Karpas-422 (cell line): ENCODE results near the gene POP4. TPM values are rescaled to one million over a fixed set of nuclear protein-coding genes. Genes with fewer than 3 reads are reported as not detected.

Source experiments
- DNase-seq: peaks from one replicate; pipeline ENCODE4 v3.0.0-alpha.2; 2015
- H2AFZ ChIP-seq: fragments of 200-600 bp; sonication (generic); 2 replicates; pipeline ENCODE4 v1.6.1; 2014; ENCODE audit warnings: antibody characterized with exemption, low read length, mixed read lengths
- H3K27ac ChIP-seq: fragments of 200-600 bp; sonication (generic); 2 replicates; pipeline ENCODE4 v1.5.1; 2014; ENCODE audit warnings: mild to moderate bottlenecking, low read length, moderate library complexity
- H3K27me3 ChIP-seq: fragments of 200-600 bp; sonication (generic); 2 replicates; pipeline ENCODE4 v1.6.1; 2014; ENCODE audit warnings: low read length, mixed read lengths
- H3K36me3 ChIP-seq: fragments of 200-600 bp; sonication (generic); 2 replicates; pipeline ENCODE4 v1.6.1; 2014; ENCODE audit warnings: low read length, mixed read lengths; ENCODE audit not compliant: insufficient read depth
- H3K4me1 ChIP-seq: fragments of 200-600 bp; sonication (generic); 2 replicates; pipeline ENCODE4 v1.6.1; 2014; ENCODE audit warnings: mild to moderate bottlenecking, low read length, mixed read lengths
- H3K4me2 ChIP-seq: fragments of 200-600 bp; sonication (generic); 2 replicates; pipeline ENCODE4 v1.6.1; 2014; ENCODE audit warnings: low read length, low read depth, mild to moderate bottlenecking; ENCODE audit not compliant: poor library complexity, severe bottlenecking
- H3K4me3 ChIP-seq: fragments of 200-600 bp; sonication (generic); 2 replicates; pipeline ENCODE4 v1.5.1; 2014; ENCODE audit warnings: mild to moderate bottlenecking, antibody characterized with exemption, low read length, mixed read lengths
- H3K79me2 ChIP-seq: fragments of 200-600 bp; sonication (generic); 2 replicates; pipeline ENCODE4 v1.6.1; 2014; ENCODE audit warnings: mild to moderate bottlenecking, low read length, mixed read lengths
- H3K9ac ChIP-seq: fragments of 200-600 bp; sonication (generic); 2 replicates; pipeline ENCODE4 v1.6.0; 2014; ENCODE audit warnings: low read length
- H3K9me2 ChIP-seq: fragments of 200-600 bp; sonication (generic), shearing (Covaris generic); replicated peaks from 2 replicates; pipeline ENCODE4 v1.6.0; 2014; ENCODE audit warnings: mild to moderate bottlenecking, low read length, moderate library complexity; ENCODE audit not compliant: insufficient read depth
- H3K9me3 ChIP-seq: fragments of 300-700, 200-600 bp; sonication (generic); 2 replicates; pipeline ENCODE4 v1.6.1; 2014; ENCODE audit warnings: low read length, mixed read lengths
- H4K20me1 ChIP-seq: fragments of 200-600 bp; sonication (generic); 2 replicates; pipeline ENCODE4 v1.6.1; 2014; ENCODE audit warnings: mild to moderate bottlenecking, antibody characterized with exemption, low read length, low read depth; ENCODE audit not compliant: insufficient read depth
- total RNA-seq: library from RNA; depleted of rRNA; stranded (reverse); fragments of >200 nt; shearing (Covaris generic); gene quantifications from 2 replicates; pipeline ENCODE4 v1.2.3, GENCODE V29; 2014; ENCODE audit warnings: low replicate concordance

The POP4 gene
- total RNA-seq, 1 experiment from 2014 or later = 92.7 TPM

DNA sequence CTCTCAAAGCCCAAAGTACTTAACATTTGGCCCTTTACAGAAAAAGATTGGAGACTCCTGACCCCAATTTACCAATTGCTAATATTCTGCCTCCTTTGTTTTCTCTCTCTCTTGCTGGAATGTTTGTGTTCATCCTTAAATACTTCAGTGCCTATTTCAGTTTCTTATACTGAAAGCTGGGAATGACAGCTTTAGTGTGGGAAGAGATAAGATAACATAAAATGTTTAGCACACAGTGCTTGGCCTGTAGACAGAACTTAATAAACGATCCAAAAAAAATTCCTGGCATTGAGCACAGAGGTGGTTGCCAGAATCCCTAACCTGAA is 56.2 kb downstream of the POP4 start:
- H3K4me3 ChIP-seq = no peak overlapping the region
- H3K27ac ChIP-seq = no peak overlapping the region
- H2AFZ ChIP-seq = no peak overlapping the region
- H3K9me3 ChIP-seq = no peaks in the 10 kb centered on the region
- DNase-seq = no peak
- no peaks in the 10 kb centered on the region for H4K20me1 ChIP-seq
- no peaks in the 10 kb centered on the region for H3K9me2 ChIP-seq
- no peak overlapping the region for H3K4me2 ChIP-seq
- H3K4me1 ChIP-seq = peaks cover 8% of the 10 kb centered on the region
- no peaks in the 10 kb centered on the region for H3K27me3 ChIP-seq
- no peaks in the 10 kb centered on the region for H3K79me2 ChIP-seq
- no peaks in the 10 kb centered on the region for H3K36me3 ChIP-seq
- H3K9ac ChIP-seq = no peak overlapping the region

DNA sequence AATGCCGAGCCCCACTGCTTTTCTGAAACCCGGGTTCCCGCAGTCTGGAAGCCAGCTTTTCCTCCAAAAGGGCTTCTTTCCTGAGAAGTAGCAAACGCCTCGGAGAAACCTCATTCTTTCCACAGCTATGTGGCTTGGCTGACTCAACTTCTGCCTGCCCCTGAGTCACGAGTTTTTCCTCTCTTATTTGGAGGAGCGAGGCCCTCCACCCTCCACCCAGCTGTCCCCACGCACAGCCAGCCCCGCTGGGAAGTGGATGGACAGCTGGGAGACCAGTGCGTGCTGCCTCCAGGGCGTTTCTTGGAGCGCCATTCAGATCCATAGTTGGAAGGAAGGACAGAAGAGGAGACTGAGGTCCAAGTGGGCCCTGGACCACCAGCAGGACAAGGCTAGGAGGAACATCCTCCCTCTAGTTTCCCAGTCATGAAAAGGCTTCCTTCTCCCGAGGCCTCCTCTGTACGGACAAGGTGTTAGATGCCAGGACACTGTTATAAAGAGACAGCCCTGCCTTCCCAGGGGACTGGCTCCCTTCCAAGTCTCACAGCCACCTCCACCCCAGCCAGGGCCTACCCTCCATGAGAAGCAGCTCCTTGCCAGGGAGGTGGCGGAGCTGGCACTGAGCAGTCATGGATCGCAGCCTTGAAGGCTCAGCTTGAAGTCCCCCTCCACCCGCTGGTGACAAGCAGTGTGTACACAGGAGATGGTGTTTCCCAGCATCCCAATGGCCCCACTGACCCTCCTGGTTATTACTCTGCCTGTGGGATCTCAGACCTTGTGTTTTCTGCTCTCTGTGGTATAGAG is 56.7 kb downstream of the POP4 start:
- Histone ChIP-seq H3K9me3 (no peaks in the 10 kb centered on the region), H3K79me2 (no peaks in the 10 kb centered on the region), H4K20me1 (no peaks in the 10 kb centered on the region), H3K27me3 (no peaks in the 10 kb centered on the region), H2AFZ (no peak overlapping the region), H3K36me3 (no peaks in the 10 kb centered on the region), H3K27ac (no peak overlapping the region), H3K9ac (no peak overlapping the region), H3K4me1 (peaks cover 8% of the 10 kb centered on the region), H3K4me3 (no peak overlapping the region), H3K4me2 (no peak overlapping the region), H3K9me2 (no peaks in the 10 kb centered on the region)
- DNase-seq = no peak

DNA sequence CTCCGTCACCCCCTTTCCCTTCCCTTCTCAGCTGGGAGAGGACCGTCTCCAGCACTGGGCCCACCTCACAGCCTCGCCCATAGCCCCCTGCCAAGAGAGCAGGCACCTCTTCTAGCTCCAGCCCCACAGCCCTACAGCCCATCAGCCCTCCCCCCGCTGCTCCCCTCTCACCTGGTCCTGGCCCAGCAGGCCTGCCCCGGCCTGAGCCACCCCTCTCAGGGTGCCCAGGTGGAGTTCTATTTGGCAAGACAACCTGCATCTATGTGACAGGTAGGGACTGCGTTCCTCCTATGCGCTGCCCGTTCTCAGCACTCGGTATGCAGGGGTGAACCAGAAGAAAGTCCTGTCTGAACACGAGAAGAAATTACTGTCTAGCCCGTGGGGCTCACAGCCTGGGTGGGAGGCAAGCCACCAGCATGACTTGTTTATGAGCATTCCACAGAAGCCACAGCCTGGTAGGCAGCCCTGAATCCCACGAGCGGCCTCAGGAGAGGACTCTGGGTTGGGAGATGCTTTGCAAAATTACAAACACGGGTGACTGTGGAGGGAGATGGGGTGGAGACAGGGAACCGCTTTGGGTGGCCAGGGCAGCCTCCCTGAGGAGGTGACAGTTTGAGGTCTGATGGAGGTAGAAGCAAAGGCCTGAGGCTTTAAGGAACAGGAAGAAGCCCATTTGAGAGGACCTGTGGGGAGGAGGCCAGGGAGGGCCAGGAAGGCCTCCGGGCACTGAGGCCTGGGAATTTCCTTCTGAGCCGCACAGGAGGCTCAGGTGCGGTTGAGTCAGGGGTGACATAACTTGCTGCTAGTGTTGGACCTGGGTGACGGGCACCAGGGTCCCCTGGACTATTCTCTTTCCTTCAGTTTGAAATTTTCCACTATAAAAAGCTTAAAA is 58.0 kb downstream of the POP4 start:
- no peak overlapping the region for H3K27ac ChIP-seq

DNA sequence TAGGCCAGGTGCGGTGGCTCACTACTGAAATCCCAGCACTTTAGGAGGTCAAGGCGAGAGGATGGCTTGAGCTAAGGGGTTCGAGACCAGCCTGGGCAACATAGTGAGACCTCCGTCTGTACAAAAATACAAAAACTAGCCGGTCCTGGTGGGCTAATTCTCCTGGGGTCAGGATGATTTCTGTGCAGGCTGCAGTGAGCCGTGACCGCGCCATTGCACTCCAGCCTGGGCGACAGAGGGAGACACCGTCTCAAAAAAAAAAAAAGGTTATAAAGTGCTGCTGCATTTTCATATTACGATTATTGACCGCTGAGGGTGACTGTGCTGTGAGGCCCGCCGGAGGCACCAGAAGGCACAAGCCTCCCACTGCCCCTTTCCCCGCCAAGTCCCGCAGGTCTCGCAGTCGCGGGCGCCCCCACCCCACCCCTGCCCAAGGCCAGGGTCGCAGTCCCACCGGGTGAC is 58.7 kb downstream of the POP4 start:
- Histone ChIP-seq H3K4me1 (peaks cover 8% of the 10 kb centered on the region), H3K9me3 (no peaks in the 10 kb centered on the region), H3K4me3 (peak overlapping the region; percentile 64), H3K27ac (no peak overlapping the region), H3K27me3 (no peaks in the 10 kb centered on the region), H2AFZ (peak overlapping the region; percentile 81; the same call in 1 of the 2 replicates), H4K20me1 (no peaks in the 10 kb centered on the region), H3K9me2 (no peaks in the 10 kb centered on the region), H3K9ac (peak overlapping the region; percentile 61), H3K79me2 (no peaks in the 10 kb centered on the region), H3K4me2 (peak overlapping the region; percentile 73), H3K36me3 (no peaks in the 10 kb centered on the region)
- DNase-seq = no peak

More for the DNA sequence above, 58.0 kb downstream of the POP4 start:
- DNase-seq = no peak
- Histone ChIP-seq H3K4me3 (peak overlapping the region; percentile 64; the same call in 1 of the 2 replicates), H3K4me2 (peak overlapping the region; percentile 73), H3K9ac (no peak overlapping the region), H3K9me3 (no peaks in the 10 kb centered on the region), H4K20me1 (no peaks in the 10 kb centered on the region), H3K36me3 (no peaks in the 10 kb centered on the region), H3K27me3 (no peaks in the 10 kb centered on the region), H3K79me2 (no peaks in the 10 kb centered on the region), H3K4me1 (peaks cover 8% of the 10 kb centered on the region), H2AFZ (no peak overlapping the region), H3K9me2 (no peaks in the 10 kb centered on the region)

DNA sequence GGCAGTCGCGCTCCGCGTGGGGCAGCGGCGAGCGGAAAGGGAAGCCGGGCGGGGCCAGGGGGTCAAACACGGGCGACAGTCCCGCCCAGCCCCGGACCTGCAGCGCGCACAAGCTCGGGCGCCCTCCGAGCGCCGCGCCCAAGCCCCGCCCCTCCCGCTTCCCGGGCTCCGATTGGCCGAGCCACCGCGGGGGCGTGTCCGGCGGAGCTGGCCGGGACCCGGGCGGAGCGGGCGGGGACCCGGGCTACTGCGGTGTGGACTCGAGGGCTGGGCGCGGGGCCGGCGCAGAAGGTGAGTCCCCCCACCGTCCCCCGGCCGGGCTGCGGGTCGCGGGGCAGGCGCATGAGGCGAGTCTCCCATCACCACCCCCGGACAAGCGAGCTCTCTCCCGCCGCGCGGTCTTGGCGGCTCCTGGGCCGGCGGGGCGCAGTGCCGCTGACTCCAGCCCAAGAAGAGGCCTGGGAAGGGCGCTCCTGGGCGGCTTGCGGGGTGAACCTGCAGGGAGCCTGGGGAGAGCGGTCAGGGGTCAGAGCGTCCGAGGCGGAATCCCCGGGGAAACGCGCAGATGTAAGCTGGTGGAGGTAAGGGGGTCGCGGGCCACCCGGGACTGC is 59.2 kb downstream of the POP4 start, which contains the start of gene PLEKHF1:
Gene PLEKHF1 (plus strand): TSS at position 247 of the 611 bp plus-strand sequence. CDS start 8,379 bp downstream, outside the sequence.
- peak within 1 kb of the TSS; percentile 73 for H3K4me2 ChIP-seq
- H3K4me3 ChIP-seq = peak within 1 kb of the TSS; percentile 64
- H2AFZ ChIP-seq = peak within 1 kb of the TSS; percentile 81; the same call in 1 of the 2 replicates
- H3K27ac ChIP-seq = no peak within 1 kb of the TSS
- no peaks in the 10 kb centered on the region for H4K20me1 ChIP-seq
- peaks cover 8% of the 10 kb centered on the region for H3K4me1 ChIP-seq
- DNase-seq = peak; percentile 90
- H3K9me3 ChIP-seq = no peaks in the 10 kb centered on the region
- peak within 1 kb of the TSS; percentile 61 for H3K9ac ChIP-seq
- no peaks in the 10 kb centered on the region for H3K36me3 ChIP-seq
- no peaks in the 10 kb centered on the region for H3K27me3 ChIP-seq
- no peaks in the 10 kb centered on the region for H3K9me2 ChIP-seq
- H3K79me2 ChIP-seq = no peaks in the 10 kb centered on the region

DNA sequence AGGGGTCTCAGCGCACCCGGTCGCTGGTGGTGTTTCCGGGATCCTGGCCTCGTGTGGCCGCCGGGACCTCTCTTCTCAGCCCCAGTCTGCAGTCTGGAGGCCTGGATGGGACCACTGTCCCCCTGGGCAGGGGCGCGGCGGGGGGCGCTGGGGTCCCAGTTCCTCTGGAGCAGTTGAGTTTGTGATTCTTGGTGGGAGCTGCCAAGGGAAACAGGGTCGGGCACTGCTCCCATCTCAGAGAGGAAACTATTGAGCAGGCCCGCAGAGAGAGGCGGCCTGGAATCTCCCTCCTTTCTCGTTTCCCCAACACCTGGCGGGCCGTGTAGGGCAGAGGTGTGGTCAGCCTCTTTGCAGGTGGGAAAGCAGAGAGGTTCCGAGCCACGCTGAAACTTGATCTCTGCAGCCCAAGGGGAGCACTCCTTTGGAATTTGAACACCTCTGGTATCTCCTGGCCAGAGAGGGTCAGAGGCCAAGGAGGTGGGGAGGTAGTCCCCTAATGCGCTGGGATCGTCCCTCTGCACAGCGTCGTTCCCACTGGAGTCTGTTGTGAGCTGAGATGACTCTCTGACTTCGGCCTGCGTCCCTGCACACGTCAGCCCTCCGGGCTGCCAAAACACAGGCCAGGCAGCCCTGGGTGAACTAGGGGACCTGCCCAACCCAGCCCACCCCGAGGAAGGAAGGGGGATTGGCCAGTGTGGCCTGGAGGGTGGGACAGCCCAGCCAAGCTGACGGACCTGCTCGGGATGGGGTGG is 59.9 kb downstream of the POP4 start:
- Histone ChIP-seq H3K79me2 (no peaks in the 10 kb centered on the region), H3K4me3 (peak overlapping the region; percentile 64; the same call in 1 of the 2 replicates)
- no peak for DNase-seq

More for the DNA sequence above, 59.9 kb downstream of the POP4 start:
- H2AFZ ChIP-seq = no peak overlapping the region
- no peaks in the 10 kb centered on the region for H3K27me3 ChIP-seq
- no peaks in the 10 kb centered on the region for H3K9me2 ChIP-seq
- peaks cover 8% of the 10 kb centered on the region for H3K4me1 ChIP-seq
- no peak overlapping the region for H3K27ac ChIP-seq
- H4K20me1 ChIP-seq = no peaks in the 10 kb centered on the region
- H3K36me3 ChIP-seq = no peaks in the 10 kb centered on the region
- no peaks in the 10 kb centered on the region for H3K9me3 ChIP-seq
- peak overlapping the region; percentile 73 for H3K4me2 ChIP-seq
- no peak overlapping the region for H3K9ac ChIP-seq
